ENCODE results near the gene CCRL2.
"Not testable (repeated sequence)": the region's sequence is repeated elsewhere in the genome, so short reads cannot be mapped to it uniquely, and the experiment has no call there.

The CCRL2 gene

GRCh38 chr3:46423588-46423987 lies 16.5 kb downstream of the CCRL2 start:
- no peak for TF ChIP-seq CTCF (IDR thresholded peaks at IDR 0.05; ENCODE audit: low read depth, low read length, missing control alignments)
- no peak overlapping the region for H3K27ac ChIP-seq
- no peak overlapping the region for H3K4me3 ChIP-seq (ENCODE audit: low read depth, low read length)
- no peaks in the 10 kb centered on the region for H3K36me3 ChIP-seq (replicated peaks)
- no peaks in the 10 kb centered on the region for H3K27me3 ChIP-seq (replicated peaks)
- DNase-seq: no peak
- in situ Hi-C loops (cut with HindIII; ENCODE audit: low pct_ligation_motif_present, low sequenced_read_pairs): no loop called here

GRCh38 chr3:46426476-46426875 lies 19.4 kb downstream of the CCRL2 start:
- in situ Hi-C loops (cut with HindIII; ENCODE audit: low pct_ligation_motif_present, low sequenced_read_pairs); H3K27ac ChIP-seq; H3K36me3 ChIP-seq (replicated peaks); H3K27me3 ChIP-seq (replicated peaks); H3K4me3 ChIP-seq (ENCODE audit: low read depth, low read length); DNase-seq: not testable (repeated sequence)

- DNase-seq; H3K27ac ChIP-seq; in situ Hi-C loops (cut with HindIII; ENCODE audit: low pct_ligation_motif_present, low sequenced_read_pairs): not testable (repeated sequence)
Observed at GRCh38 chr3:46427404-46427803, 20.3 kb downstream of the CCRL2 start.

GRCh38 chr3:46427916-46428833 lies 21.1 kb downstream of the CCRL2 start:
- no peak overlapping the region for H3K27ac ChIP-seq

More at GRCh38 chr3:46427404-46427803, 20.3 kb downstream of the CCRL2 start:
- H3K36me3 ChIP-seq (replicated peaks); H3K27me3 ChIP-seq (replicated peaks); H3K4me3 ChIP-seq (ENCODE audit: low read depth, low read length): not testable (repeated sequence)
- peak; percentile 43 for TF ChIP-seq CTCF (IDR thresholded peaks at IDR 0.05; ENCODE audit: low read depth, low read length, missing control alignments)

GRCh38 chr3:46429250-46429649 lies 22.2 kb downstream of the CCRL2 start:
- no peak for TF ChIP-seq CTCF (IDR thresholded peaks at IDR 0.05; ENCODE audit: low read depth, low read length, missing control alignments)
- in situ Hi-C loops (cut with HindIII; ENCODE audit: low pct_ligation_motif_present, low sequenced_read_pairs): no loop called here
- no peaks in the 10 kb centered on the region for H3K36me3 ChIP-seq (replicated peaks)

More at GRCh38 chr3:46427916-46428833, 21.1 kb downstream of the CCRL2 start:
- DNase-seq: no peak
- Histone ChIP-seq H3K27me3 (replicated peaks) (no peaks in the 10 kb centered on the region), H3K36me3 (replicated peaks) (no peaks in the 10 kb centered on the region), H3K4me3 (ENCODE audit: low read depth, low read length) (no peak overlapping the region)
- in situ Hi-C loops (cut with HindIII; ENCODE audit: low pct_ligation_motif_present, low sequenced_read_pairs): no loop called here
- no peak for TF ChIP-seq CTCF (IDR thresholded peaks at IDR 0.05; ENCODE audit: low read depth, low read length, missing control alignments)

GRCh38 chr3:46429671-46430070 lies 22.6 kb downstream of the CCRL2 start:
- Histone ChIP-seq H3K27me3 (replicated peaks) (no peaks in the 10 kb centered on the region), H3K36me3 (replicated peaks) (no peaks in the 10 kb centered on the region), H3K4me3 (ENCODE audit: low read depth, low read length) (no peak overlapping the region), H3K27ac (no peak overlapping the region)
- TF ChIP-seq CTCF (IDR thresholded peaks at IDR 0.05; ENCODE audit: low read depth, low read length, missing control alignments): no peak
- DNase-seq: no peak
- in situ Hi-C loops (cut with HindIII; ENCODE audit: low pct_ligation_motif_present, low sequenced_read_pairs): no loop called here

More at GRCh38 chr3:46429250-46429649, 22.2 kb downstream of the CCRL2 start:
- no peak for DNase-seq
- H3K4me3 ChIP-seq (ENCODE audit: low read depth, low read length): no peak overlapping the region
- no peak overlapping the region for H3K27ac ChIP-seq
- no peaks in the 10 kb centered on the region for H3K27me3 ChIP-seq (replicated peaks)

- DNase-seq; H3K27ac ChIP-seq; H3K4me3 ChIP-seq (ENCODE audit: low read depth, low read length); H3K36me3 ChIP-seq (replicated peaks); in situ Hi-C loops (cut with HindIII; ENCODE audit: low pct_ligation_motif_present, low sequenced_read_pairs); H3K27me3 ChIP-seq (replicated peaks): not testable (repeated sequence)
Observed at GRCh38 chr3:46430879-46431278, 23.8 kb downstream of the CCRL2 start.

GRCh38 chr3:46431905-46432304 lies 24.8 kb downstream of the CCRL2 start:
- H3K27ac ChIP-seq; H3K4me3 ChIP-seq (ENCODE audit: low read depth, low read length); H3K36me3 ChIP-seq (replicated peaks); DNase-seq; H3K27me3 ChIP-seq (replicated peaks); in situ Hi-C loops (cut with HindIII; ENCODE audit: low pct_ligation_motif_present, low sequenced_read_pairs): not testable (repeated sequence)

GRCh38 chr3:46433118-46433517 lies 26.1 kb downstream of the CCRL2 start:
- H3K4me3 ChIP-seq (ENCODE audit: low read depth, low read length); DNase-seq; in situ Hi-C loops (cut with HindIII; ENCODE audit: low pct_ligation_motif_present, low sequenced_read_pairs); H3K27me3 ChIP-seq (replicated peaks); H3K36me3 ChIP-seq (replicated peaks); H3K27ac ChIP-seq: not testable (repeated sequence)
